ENCODE results near the gene PCBP3. TPM values are rescaled to one million over a fixed set of nuclear protein-coding genes. Genes with fewer than 3 reads are reported as not detected.

The PCBP3 gene
- total RNA-seq, 1 experiment from 2014 or later: 3.7 TPM

GRCh38 chr21:45963232-45963570, 319.7 kb downstream of the PCBP3 start:
- Mint-ChIP-seq H3K36me3 (ENCODE audit: insufficient read depth, unreplicated experiment) (no peaks in the 10 kb centered on the region), H3K9me3 (ENCODE audit: unreplicated experiment) (no peaks in the 10 kb centered on the region), H3K27me3 (ENCODE audit: insufficient read depth, unreplicated experiment) (peaks cover 26% of the 10 kb centered on the region), H3K4me3 (ENCODE audit: unreplicated experiment) (no peak overlapping the region), H3K27ac (ENCODE audit: low read depth, unreplicated experiment) (no peak overlapping the region), H3K4me1 (ENCODE audit: insufficient read depth, unreplicated experiment) (peaks cover 2% of the 10 kb centered on the region)
- intact Hi-C loops (cut with micrococcal nuclease): no loop called here
- CTCF ChIA-PET: interaction anchor here (1.1 kb wide), 1 partner anchor 9 kb away, joined by 7 read pairs; no protein-coding TSS in a partner anchor
- no TSS peak for BruUV-seq (replicated peaks)
- DNase-seq (ENCODE audit: unreplicated experiment): no peak
- POLR2A ChIA-PET: no interaction called here
- no peak for TF ChIP-seq CTCF (IDR thresholded peaks at IDR 0.05; ENCODE audit: unreplicated experiment)

- no peak overlapping the region for H3K27ac Mint-ChIP-seq (ENCODE audit: low read depth, unreplicated experiment)
- ChIA-PET POLR2A (no interaction called here), CTCF (no interaction called here)
- no peaks in the 10 kb centered on the region for H3K4me1 Mint-ChIP-seq (ENCODE audit: insufficient read depth, unreplicated experiment)
- no peak for TF ChIP-seq CTCF (IDR thresholded peaks at IDR 0.05; ENCODE audit: unreplicated experiment)
- no peak for DNase-seq (ENCODE audit: unreplicated experiment)
- no peaks in the 10 kb centered on the region for H3K9me3 Mint-ChIP-seq (ENCODE audit: unreplicated experiment)
- peaks cover 13% of the 10 kb centered on the region for H3K27me3 Mint-ChIP-seq (ENCODE audit: insufficient read depth, unreplicated experiment)
- no peaks in the 10 kb centered on the region for H3K36me3 Mint-ChIP-seq (ENCODE audit: insufficient read depth, unreplicated experiment)
- intact Hi-C loops (cut with micrococcal nuclease): no loop called here
- BruUV-seq (replicated peaks): no TSS peak
- H3K4me3 Mint-ChIP-seq (ENCODE audit: unreplicated experiment): no peak overlapping the region
These were observed 321.1 kb downstream of the PCBP3 start for GRCh38 chr21:45964649-45965048.

- H3K36me3 Mint-ChIP-seq (ENCODE audit: insufficient read depth, unreplicated experiment): no peaks in the 10 kb centered on the region
- ChIA-PET CTCF (no interaction called here), POLR2A (no interaction called here)
- intact Hi-C loops (cut with micrococcal nuclease): no loop called here
- H3K4me3 Mint-ChIP-seq (ENCODE audit: unreplicated experiment): no peak overlapping the region
- no peaks in the 10 kb centered on the region for H3K4me1 Mint-ChIP-seq (ENCODE audit: insufficient read depth, unreplicated experiment)
- TF ChIP-seq CTCF (IDR thresholded peaks at IDR 0.05; ENCODE audit: unreplicated experiment): no peak
- BruUV-seq (replicated peaks): no TSS peak
- no peak for DNase-seq (ENCODE audit: unreplicated experiment)
- no peak overlapping the region for H3K27ac Mint-ChIP-seq (ENCODE audit: low read depth, unreplicated experiment)
- peaks cover 13% of the 10 kb centered on the region for H3K27me3 Mint-ChIP-seq (ENCODE audit: insufficient read depth, unreplicated experiment)
- no peaks in the 10 kb centered on the region for H3K9me3 Mint-ChIP-seq (ENCODE audit: unreplicated experiment)
These were observed 321.7 kb downstream of the PCBP3 start for GRCh38 chr21:45965084-45965809.

GRCh38 chr21:45966791-45967394, 323.4 kb downstream of the PCBP3 start:
- BruUV-seq (replicated peaks): no TSS peak
- TF ChIP-seq CTCF (IDR thresholded peaks at IDR 0.05; ENCODE audit: unreplicated experiment): no peak
- POLR2A ChIA-PET: no interaction called here
- CTCF ChIA-PET: interaction anchor here (0.9 to 1.1 kb wide), 2 partner anchors 33 to 175 kb away, joined by 3 read pairs; no protein-coding TSS in a partner anchor
- Mint-ChIP-seq H3K27me3 (ENCODE audit: insufficient read depth, unreplicated experiment) (peaks cover 5% of the 10 kb centered on the region), H3K9me3 (ENCODE audit: unreplicated experiment) (no peaks in the 10 kb centered on the region), H3K4me3 (ENCODE audit: unreplicated experiment) (no peak overlapping the region), H3K27ac (ENCODE audit: low read depth, unreplicated experiment) (no peak overlapping the region), H3K4me1 (ENCODE audit: insufficient read depth, unreplicated experiment) (no peaks in the 10 kb centered on the region), H3K36me3 (ENCODE audit: insufficient read depth, unreplicated experiment) (no peaks in the 10 kb centered on the region)
- intact Hi-C loops (cut with micrococcal nuclease): no loop called here
- DNase-seq (ENCODE audit: unreplicated experiment): no peak
